ENCODE results near the gene CWC25. TPM values are rescaled to one million over a fixed set of nuclear protein-coding genes. Genes with fewer than 3 reads are reported as not detected.

CWC25 gene
- total RNA-seq, 1 experiment from 2014 or later = 23.9 TPM

GRCh38 chr17:38851434-38851833 lies 26.3 kb upstream of the CWC25 start:
- Histone ChIP-seq H2AFZ (ENCODE audit: low read depth, low read length, poor library complexity, severe bottlenecking) (no peak overlapping the region), H3K27ac (ENCODE audit: low read depth, low read length) (peak overlapping the region; percentile 31; the same call in 1 of the 2 replicates), H3K36me3 (ENCODE audit: control insufficient read depth in 1 of 2, insufficient read depth in 2 of 2, low read length in 2 of 2) (peaks cover 44 to 56% of the 10 kb centered on the region in 2 experiments), H3K4me3 (replicated peaks in 1 of 2; ENCODE audit: low read depth in 1 of 2, low read length in 2 of 2) (peak overlapping the region; percentile 67 to 99), H3K27me3 (ENCODE audit: insufficient read depth, low read length) (no peaks in the 10 kb centered on the region), H3K9me2 (ENCODE audit: insufficient read depth) (no peaks in the 10 kb centered on the region), H3K79me2 (ENCODE audit: insufficient read depth, low read length) (peaks cover 48% of the 10 kb centered on the region), H3K4me2 (ENCODE audit: low read length) (peak overlapping the region; percentile 89), H3K9me3 (ENCODE audit: control insufficient read depth in 1 of 2, insufficient read depth in 1 of 2, low read depth in 1 of 2, low read length in 2 of 2) (no peaks in the 10 kb centered on the region), H3K9ac (ENCODE audit: low read length) (peak overlapping the region; percentile 92; the same call in 1 of the 2 replicates), H3K4me1 (ENCODE audit: control insufficient read depth in 1 of 2, insufficient read depth in 2 of 2, low read length in 2 of 2) (peaks cover 18 to 38% of the 10 kb centered on the region in 2 experiments; a peak in 3 of 4 replicates), H4K20me1 (ENCODE audit: insufficient read depth) (peaks cover 32% of the 10 kb centered on the region; the same call in 1 of the 2 replicates)
- DNase-seq (ENCODE audit: low read depth, low spot score) (no peak), ATAC-seq (no peak)
- BruUV-seq (replicated peaks) = no TSS peak
- ChIA-PET POLR2A (interaction anchor here (4.5 kb wide), 1 partner anchor 12 kb away, joined by 55 read pairs; no protein-coding TSS in a partner anchor), CTCF (no interaction called here), RAD21 (ENCODE audit: low non-redundant PET in 1 of 2, low total read pairs in 2 of 2, uncharacterized antibody in 2 of 2, unreplicated experiment in 2 of 2) (no interaction called here)
- TF ChIP-seq EZH2phosphoT487 (IDR thresholded peaks at IDR 0.05; ENCODE audit: borderline replicate concordance) (no peak), CTCF (IDR thresholded peaks at IDR 0.05 in 2 of 3, conservative IDR thresholded peaks at IDR 0.05 in 1 of 3; ENCODE audit: borderline replicate concordance in 1 of 3, insufficient read depth in 1 of 3, low read depth in 2 of 3, low read length in 2 of 3) (no peak)
- intact Hi-C loops (cut with micrococcal nuclease) = loop anchor here (5.0 kb wide), 1 partner anchor 99 kb away; the partner anchor contains the start of gene PSMB3

- no peak for ATAC-seq
- BruUV-seq (replicated peaks) = no TSS peak
- no peak for DNase-seq (ENCODE audit: low read depth, low spot score)
- ChIA-PET CTCF (interaction anchor here (0.6 kb wide), 1 partner anchor 331 kb away, joined by 3 read pairs; no protein-coding TSS in a partner anchor), RAD21 (ENCODE audit: low non-redundant PET in 1 of 2, low total read pairs in 2 of 2, uncharacterized antibody in 2 of 2, unreplicated experiment in 2 of 2) (no interaction called here), POLR2A (no interaction called here)
- no peak overlapping the region for H3K4me3 ChIP-seq (replicated peaks in 1 of 2; ENCODE audit: low read depth in 1 of 2, low read length in 2 of 2)
- no peak overlapping the region for H2AFZ ChIP-seq (ENCODE audit: low read depth, low read length, poor library complexity, severe bottlenecking)
- H3K9me3 ChIP-seq (ENCODE audit: control insufficient read depth in 1 of 2, insufficient read depth in 1 of 2, low read depth in 1 of 2, low read length in 2 of 2) = no peaks in the 10 kb centered on the region
- H3K79me2 ChIP-seq (ENCODE audit: insufficient read depth, low read length) = peaks cover 48% of the 10 kb centered on the region
- no peaks in the 10 kb centered on the region for H3K27me3 ChIP-seq (ENCODE audit: insufficient read depth, low read length)
- H4K20me1 ChIP-seq (ENCODE audit: insufficient read depth) = peaks cover 32% of the 10 kb centered on the region; the same call in 1 of the 2 replicates
- intact Hi-C loops (cut with micrococcal nuclease) = loop anchor here (5.0 kb wide), 1 partner anchor 98 kb away; the partner anchor contains the start of gene PSMB3
- H3K9ac ChIP-seq (ENCODE audit: low read length) = no peak overlapping the region
- peaks cover 14 to 30% of the 10 kb centered on the region in 2 experiments; a peak in 3 of 4 replicates for H3K4me1 ChIP-seq (ENCODE audit: control insufficient read depth in 1 of 2, insufficient read depth in 2 of 2, low read length in 2 of 2)
- TF ChIP-seq MAX (IDR thresholded peaks at IDR 0.05) (no peak), FOSL1 (IDR thresholded peaks at IDR 0.05; ENCODE audit: low read depth) (no peak), EZH2 (IDR thresholded peaks at IDR 0.05) (no peak), JUND (IDR thresholded peaks at IDR 0.05) (no peak), POLR2AphosphoS5 (IDR thresholded peaks at IDR 0.05; ENCODE audit: low read depth, low read length) (no peak; the same call in 1 of the 2 replicates), CEBPB (IDR thresholded peaks at IDR 0.05; ENCODE audit: low read depth) (no peak), POLR2A (IDR thresholded peaks at IDR 0.05; ENCODE audit: borderline replicate concordance, extremely low read depth, insufficient read depth, insufficient read length) (no peak)
- H3K27ac ChIP-seq (ENCODE audit: low read depth, low read length) = no peak overlapping the region
- H3K36me3 ChIP-seq (ENCODE audit: control insufficient read depth in 1 of 2, insufficient read depth in 2 of 2, low read length in 2 of 2) = peaks cover 44 to 56% of the 10 kb centered on the region in 2 experiments
- H3K9me2 ChIP-seq (ENCODE audit: insufficient read depth) = no peaks in the 10 kb centered on the region
- no peak overlapping the region for H3K4me2 ChIP-seq (ENCODE audit: low read length)
These were observed 25.3 kb upstream of the CWC25 start for GRCh38 chr17:38850374-38850773.
